ENCODE data around the gene ADGRB2.

The ADGRB2 gene

GRCh38 chr1:31744165-31744888 lies 19.8 kb downstream of the ADGRB2 start:
- no peaks in the 10 kb centered on the region for H3K27me3 ChIP-seq (replicated peaks)
- H3K27ac ChIP-seq = no peak overlapping the region
- in situ Hi-C loops (cut with HindIII; ENCODE audit: low pct_ligation_motif_present, low sequenced_read_pairs) = no loop called here
- H3K36me3 ChIP-seq (replicated peaks) = no peaks in the 10 kb centered on the region
- no peak overlapping the region for H3K4me3 ChIP-seq (ENCODE audit: low read depth, low read length)
- no peak for TF ChIP-seq CTCF (IDR thresholded peaks at IDR 0.05; ENCODE audit: low read depth, low read length, missing control alignments)
- DNase-seq = no peak

- H3K4me3 ChIP-seq (ENCODE audit: low read depth, low read length) = no peak overlapping the region
- TF ChIP-seq CTCF (IDR thresholded peaks at IDR 0.05; ENCODE audit: low read depth, low read length, missing control alignments) = no peak
- H3K36me3 ChIP-seq (replicated peaks) = no peaks in the 10 kb centered on the region
- DNase-seq = no peak
- H3K27me3 ChIP-seq (replicated peaks) = no peaks in the 10 kb centered on the region
- no peak overlapping the region for H3K27ac ChIP-seq
- in situ Hi-C loops (cut with HindIII; ENCODE audit: low pct_ligation_motif_present, low sequenced_read_pairs) = no loop called here
Observed at GRCh38 chr1:31742462-31743212, 21.5 kb downstream of the ADGRB2 start.

GRCh38 chr1:31739346-31739745 lies 24.8 kb downstream of the ADGRB2 start:
- no peak for TF ChIP-seq CTCF (IDR thresholded peaks at IDR 0.05; ENCODE audit: low read depth, low read length, missing control alignments)
- Histone ChIP-seq H3K36me3 (replicated peaks) (no peaks in the 10 kb centered on the region), H3K27ac (no peak overlapping the region), H3K4me3 (ENCODE audit: low read depth, low read length) (no peak overlapping the region), H3K27me3 (replicated peaks) (no peaks in the 10 kb centered on the region)
- in situ Hi-C loops (cut with HindIII; ENCODE audit: low pct_ligation_motif_present, low sequenced_read_pairs) = no loop called here
- no peak for DNase-seq

GRCh38 chr1:31736675-31737074 lies 27.5 kb downstream of the ADGRB2 start:
- DNase-seq = no peak
- Histone ChIP-seq H3K4me3 (ENCODE audit: low read depth, low read length) (no peak overlapping the region), H3K27ac (no peak overlapping the region), H3K36me3 (replicated peaks) (no peaks in the 10 kb centered on the region), H3K27me3 (replicated peaks) (no peaks in the 10 kb centered on the region)
- TF ChIP-seq CTCF (IDR thresholded peaks at IDR 0.05; ENCODE audit: low read depth, low read length, missing control alignments) = no peak
- in situ Hi-C loops (cut with HindIII; ENCODE audit: low pct_ligation_motif_present, low sequenced_read_pairs) = no loop called here

GRCh38 chr1:31735571-31735970 lies 28.6 kb downstream of the ADGRB2 start:
- no peak overlapping the region for H3K27ac ChIP-seq
- H3K36me3 ChIP-seq (replicated peaks) = no peaks in the 10 kb centered on the region
- no peak overlapping the region for H3K4me3 ChIP-seq (ENCODE audit: low read depth, low read length)
- no peak for TF ChIP-seq CTCF (IDR thresholded peaks at IDR 0.05; ENCODE audit: low read depth, low read length, missing control alignments)
- in situ Hi-C loops (cut with HindIII; ENCODE audit: low pct_ligation_motif_present, low sequenced_read_pairs) = no loop called here
- no peak for DNase-seq
- H3K27me3 ChIP-seq (replicated peaks) = no peaks in the 10 kb centered on the region
